ENCODE data around the gene OR6C70. TPM values are rescaled to one million over a fixed set of nuclear protein-coding genes. Genes with fewer than 3 reads are reported as not detected.

The OR6C70 gene
- total and polyA plus RNA-seq, 2 of the 13 experiments (the other 11 are each of a cell fraction or from before 2014, with no cell fraction given) = not detected

GRCh38 chr12:55499810-55500252, 29.9 kb upstream of the OR6C70 start (continued):
- TF ChIP-seq TBL1XR1 (IDR thresholded peaks at IDR 0.05; ENCODE audit: borderline replicate concordance, low read length, partially characterized antibody) (peak; percentile 55), ZBTB2 (CRISPR knock-in tag; IDR thresholded peaks at IDR 0.05; ENCODE audit: low read depth) (no peak), ZNF792 (CRISPR knock-in tag; IDR thresholded peaks at IDR 0.05) (no peak), TCF12 (IDR thresholded peaks at IDR 0.05) (no peak), TCF12 (CRISPR knock-in tag; IDR thresholded peaks at IDR 0.05) (peak; percentile 97; the same call in 1 of the 2 replicates), SNAI1 (CRISPR knock-in tag; IDR thresholded peaks at IDR 0.05; ENCODE audit: borderline replicate concordance) (0 out of 2 replicates have a peak, but pooled peaks have one; percentile 29), ZNF775 (CRISPR knock-in tag; IDR thresholded peaks at IDR 0.05; ENCODE audit: borderline replicate concordance) (0 out of 2 replicates have a peak, but pooled peaks have one; percentile 39), TEF (CRISPR knock-in tag; IDR thresholded peaks at IDR 0.05) (0 out of 2 replicates have a peak, but pooled peaks have one; percentile 39), ZMAT3 (CRISPR knock-in tag; conservative IDR thresholded peaks at IDR 0.05) (no peak), RARA (CRISPR knock-in tag; IDR thresholded peaks at IDR 0.05) (peak; percentile 50), ZNF136 (CRISPR knock-in tag; IDR thresholded peaks at IDR 0.05; ENCODE audit: low read depth) (peak; percentile 56; the same call in 1 of the 2 replicates), FOXJ3 (CRISPR knock-in tag; IDR thresholded peaks at IDR 0.05; ENCODE audit: borderline replicate concordance) (peak; percentile 80; the same call in 1 of the 2 replicates), MAX (IDR thresholded peaks at IDR 0.05) (peak; percentile 27; the same call in 1 of the 2 replicates), ZNF616 (CRISPR knock-in tag; IDR thresholded peaks at IDR 0.05; ENCODE audit: low read depth) (no peak), ZNF564 (CRISPR knock-in tag; IDR thresholded peaks at IDR 0.05) (peak; percentile 27; the same call in 1 of the 2 replicates), ZHX1 (CRISPR knock-in tag; IDR thresholded peaks at IDR 0.05; ENCODE audit: low read depth) (no peak), ZKSCAN1 (IDR thresholded peaks at IDR 0.05; ENCODE audit: low read length) (no peak), ZNF292 (CRISPR knock-in tag; IDR thresholded peaks at IDR 0.05; ENCODE audit: borderline replicate concordance, low read depth) (peak; percentile 98), HDAC2 (CRISPR knock-in tag; IDR thresholded peaks at IDR 0.05) (peak; percentile 77), CBX5 (CRISPR knock-in tag; IDR thresholded peaks at IDR 0.05; ENCODE audit: borderline replicate concordance) (0 out of 2 replicates have a peak, but pooled peaks have one; percentile 31), REPIN1 (CRISPR knock-in tag; IDR thresholded peaks at IDR 0.05; ENCODE audit: borderline replicate concordance, low read depth) (no peak), ZNF383 (CRISPR knock-in tag; IDR thresholded peaks at IDR 0.05; ENCODE audit: borderline replicate concordance) (no peak), POGZ (CRISPR knock-in tag; IDR thresholded peaks at IDR 0.05) (no peak), SMARCE1 (IDR thresholded peaks at IDR 0.05; ENCODE audit: borderline replicate concordance) (no peak)
